SH-SY5Y (cell line): ENCODE results near the gene ALDH3B1.

Experiments used
- GATA2 ChIP-seq: IDR thresholded peaks from 2 replicates; pipeline ENCODE4 v1.6.1; 2011; ENCODE audit warnings: mild to moderate bottlenecking, low read depth, low read length
- GATA3 ChIP-seq: IDR thresholded peaks from 2 replicates; pipeline ENCODE4 v1.6.1; 2011; ENCODE audit warnings: low read depth, mild to moderate bottlenecking, low read length, moderate library complexity

DNA sequence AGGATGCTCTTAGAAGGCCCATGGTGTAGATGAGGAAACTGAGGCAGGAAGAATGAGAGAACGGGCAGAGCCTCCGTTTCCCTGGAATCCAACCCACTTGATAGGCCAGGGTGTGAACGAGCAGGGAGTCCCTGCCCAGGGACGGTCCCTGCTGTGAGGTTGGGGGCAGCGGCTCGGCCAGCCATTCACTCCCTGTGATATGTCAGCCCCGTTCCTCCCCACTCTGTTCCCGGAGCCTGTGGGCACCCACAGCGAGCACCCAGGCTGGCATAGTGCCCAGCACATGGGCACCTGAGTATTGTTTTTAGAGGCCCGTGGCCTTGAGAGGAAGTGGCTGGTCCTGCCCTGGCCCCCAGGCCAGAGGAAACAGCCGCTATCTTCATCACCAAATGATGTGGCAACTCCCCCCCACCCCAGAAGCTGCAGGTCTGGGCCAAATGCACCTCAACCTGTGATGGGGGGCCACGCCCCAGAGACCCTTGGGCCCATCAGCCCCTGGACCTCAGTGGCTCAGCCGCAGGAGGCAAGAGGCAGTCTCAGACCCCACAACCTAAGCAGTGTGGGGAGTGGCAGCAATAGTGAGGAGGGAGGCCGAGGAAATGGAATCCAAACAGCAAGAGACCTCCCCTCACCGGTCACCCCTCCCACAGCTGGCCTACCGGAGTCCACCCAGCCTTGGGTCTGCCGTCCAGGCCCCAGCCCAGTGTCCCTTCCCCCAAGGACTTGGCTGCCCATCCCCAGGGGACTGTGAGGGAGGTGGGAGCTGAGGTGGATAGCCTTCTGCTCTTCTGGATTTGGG lies 2.1 kb downstream of the ALDH3B1 start:
- TF ChIP-seq GATA2 (no peak), GATA3 (no peak)
